ENCODE results near the gene PAX7.
"Not testable (repeated sequence)": the region's sequence is repeated elsewhere in the genome, so short reads cannot be mapped to it uniquely, and the experiment has no call there.

PAX7 gene

DNA sequence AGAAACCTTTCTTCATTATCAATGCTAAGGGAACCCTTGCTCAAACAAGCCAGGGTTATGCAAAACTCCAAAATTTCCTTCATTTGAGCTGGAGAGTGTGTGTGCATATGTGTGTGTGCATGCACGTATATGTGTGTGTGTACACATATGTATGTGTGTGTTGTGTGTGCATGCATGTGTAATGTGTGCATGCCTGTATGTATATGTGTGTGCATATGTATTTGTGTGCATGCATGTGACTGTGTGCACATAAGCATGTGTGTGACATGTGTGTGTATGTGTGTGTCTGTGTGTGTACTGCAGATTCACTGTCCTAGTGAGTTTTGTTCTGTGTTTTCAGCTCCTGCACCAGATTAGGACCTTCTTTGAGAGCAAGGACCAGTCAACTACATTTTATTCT is 28.2 kb downstream of the PAX7 start:
- no peak for DNase-seq (ENCODE audit: low read depth in 2 of 2, low spot score in 1 of 2)

DNA sequence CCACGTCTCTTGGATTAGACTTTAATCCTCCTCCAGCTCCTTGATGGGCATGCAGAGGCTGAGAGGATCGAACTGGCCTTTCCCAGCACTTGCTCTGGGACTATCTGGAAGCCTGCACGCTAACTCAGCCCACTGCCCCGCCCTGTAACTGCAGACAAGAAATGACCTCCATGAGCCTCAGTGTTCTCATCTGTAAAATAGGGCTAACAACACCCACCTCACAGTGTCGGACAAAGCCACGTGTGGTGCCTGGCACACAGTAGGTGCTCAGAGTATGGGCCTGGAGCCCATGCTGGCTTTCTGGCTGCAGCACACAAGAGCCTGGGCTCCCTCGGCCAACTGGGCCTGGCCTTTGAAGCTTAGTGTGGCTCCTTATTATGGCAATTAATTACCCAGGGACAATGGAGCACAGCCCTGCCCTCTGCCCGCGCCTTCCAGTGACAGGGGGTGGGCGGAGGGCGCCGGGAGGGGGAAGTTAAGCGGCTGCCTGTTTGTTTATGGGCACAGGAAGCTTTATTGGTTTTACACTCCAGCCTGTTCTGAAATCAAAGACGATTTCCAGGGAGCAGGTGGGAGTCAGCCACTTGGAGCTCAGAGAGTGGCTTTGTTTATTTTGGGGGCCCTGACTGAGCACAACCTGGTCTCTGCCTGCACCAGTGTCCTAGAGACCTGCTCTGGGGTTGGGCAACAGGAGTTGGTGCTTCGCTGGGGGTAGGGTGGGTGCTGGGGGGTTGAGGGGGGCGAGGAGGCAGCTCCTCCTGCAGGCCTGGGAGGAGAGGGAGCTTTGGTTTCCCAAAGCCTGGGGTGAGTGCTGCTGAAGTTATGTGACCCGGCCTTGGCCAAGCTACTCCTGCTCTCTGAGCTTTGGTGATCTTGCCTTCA is 31.0 kb downstream of the PAX7 start:
- no peak for DNase-seq (ENCODE audit: low read depth in 2 of 2, low spot score in 1 of 2)

DNA sequence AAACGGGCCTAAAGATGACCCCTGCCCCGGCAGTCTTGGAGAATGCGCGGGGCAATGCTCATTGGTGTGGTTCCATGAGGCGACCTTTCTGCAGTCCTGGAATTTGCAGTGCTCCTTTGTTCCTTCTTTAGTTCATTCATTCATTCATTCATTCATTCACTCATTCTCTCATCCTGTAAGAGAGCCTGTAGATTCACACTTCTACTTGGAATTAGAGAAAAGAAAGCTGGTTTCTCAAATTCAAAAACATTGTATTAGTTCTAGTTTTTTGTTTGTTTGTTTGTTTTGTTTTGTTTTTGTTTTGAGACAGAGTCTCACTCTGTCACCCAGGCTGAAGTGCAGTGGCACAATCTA is 31.6 kb downstream of the PAX7 start:
- no peak for DNase-seq (ENCODE audit: low read depth in 2 of 2, low spot score in 1 of 2)

DNA sequence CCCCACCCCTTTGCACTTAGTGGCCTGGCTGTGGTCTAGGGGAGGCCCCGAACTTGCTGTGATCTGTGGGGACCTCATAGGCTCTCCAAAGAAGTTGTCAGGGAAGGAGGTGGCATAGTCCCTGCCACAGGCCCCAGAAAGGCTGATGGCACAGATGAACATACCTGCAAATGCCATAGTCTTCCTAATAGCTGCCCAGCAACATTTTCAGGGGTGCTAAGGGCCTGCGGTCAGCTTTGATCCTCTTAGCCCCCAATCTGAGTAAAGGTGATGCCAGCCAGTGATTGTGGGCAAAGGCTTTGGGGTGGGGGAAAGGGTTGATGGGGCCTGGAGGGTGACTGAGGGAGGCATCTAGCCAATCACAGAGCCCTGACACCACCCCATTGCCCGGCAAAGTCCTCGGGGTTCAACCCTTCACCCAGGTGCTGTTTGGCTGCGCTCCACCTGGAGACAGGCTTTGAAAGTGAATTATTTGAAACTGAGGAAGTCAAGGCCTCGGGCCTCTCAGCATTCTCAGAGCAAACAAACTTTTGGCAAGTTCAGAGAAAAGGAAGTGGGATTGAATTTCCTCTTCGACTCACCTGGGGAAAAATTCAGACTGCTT is 35.8 kb downstream of the PAX7 start:
- no peak for DNase-seq (ENCODE audit: low read depth in 2 of 2, low spot score in 1 of 2)

DNA sequence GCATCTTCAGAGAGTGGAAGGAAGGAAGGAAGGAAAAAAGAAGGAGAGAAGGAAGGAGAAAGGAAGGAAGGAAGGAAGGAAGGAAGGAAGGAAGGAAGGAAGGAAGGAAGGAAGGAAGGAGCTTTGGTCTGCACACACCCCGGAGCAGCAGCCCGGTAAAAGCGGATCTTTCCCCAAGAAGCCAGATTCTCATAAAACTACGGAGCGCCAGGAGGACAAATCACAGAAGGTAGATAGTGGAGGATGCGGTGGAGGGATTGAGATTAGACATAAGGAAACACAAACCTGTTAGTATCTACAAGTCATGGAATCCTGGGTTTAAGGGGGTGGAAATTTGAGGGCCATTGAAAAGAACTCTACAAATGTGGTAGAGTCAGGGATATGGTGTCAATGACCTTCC is 36.7 kb downstream of the PAX7 start:
- no peak for DNase-seq (ENCODE audit: low read depth in 2 of 2, low spot score in 1 of 2)

DNA sequence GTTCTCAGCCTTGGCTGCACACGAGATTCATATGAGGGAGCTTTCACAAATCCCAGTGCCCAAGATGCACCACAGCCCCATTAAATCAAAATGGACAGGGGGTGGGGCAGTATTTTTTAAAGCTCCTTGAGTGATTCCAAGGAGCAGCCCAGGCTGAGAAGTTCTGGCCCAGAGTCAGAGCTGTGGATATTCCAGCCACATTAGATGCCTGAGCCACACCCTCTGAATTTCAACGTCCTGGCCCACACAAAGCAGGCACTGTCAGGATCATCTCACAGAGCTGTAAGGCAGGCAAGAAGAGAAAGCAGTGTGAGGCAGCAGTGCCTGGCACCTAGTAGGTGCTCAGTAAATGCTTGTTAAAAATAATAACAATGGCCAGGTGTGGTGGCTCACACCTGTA is 37.4 kb downstream of the PAX7 start:
- no peak for DNase-seq (ENCODE audit: low read depth in 2 of 2, low spot score in 1 of 2)

DNA sequence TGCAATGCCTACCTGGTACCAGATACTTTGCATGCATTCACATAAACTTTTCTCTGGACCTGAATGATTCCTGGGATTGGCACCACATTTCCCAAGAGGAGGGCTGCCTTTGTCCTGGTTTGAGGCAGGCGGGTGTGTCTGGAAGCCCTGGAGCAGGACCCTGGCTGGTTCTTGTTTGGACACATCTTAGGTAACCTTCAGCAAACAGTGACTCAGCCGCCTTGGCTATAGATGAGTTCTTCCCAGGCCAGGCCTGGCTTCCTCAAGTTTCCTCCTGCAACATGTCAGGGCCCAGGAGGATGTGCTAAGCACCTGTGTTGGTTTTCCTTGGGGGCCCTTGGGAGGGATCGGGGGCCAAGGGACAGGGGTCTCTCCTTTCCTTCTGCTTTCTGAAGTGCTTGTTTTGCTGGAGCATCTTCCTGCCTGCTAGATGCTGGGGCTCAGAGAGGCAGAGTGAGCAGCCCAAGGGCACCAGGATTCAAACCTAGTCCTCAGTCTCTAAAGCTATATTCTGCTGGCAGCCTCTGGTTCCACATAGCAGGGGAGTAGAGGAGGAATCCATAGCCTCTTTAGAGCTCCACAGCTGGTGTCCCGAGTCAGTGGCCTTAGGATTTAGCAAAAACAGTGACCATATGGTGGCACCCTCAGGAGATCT is 38.2 kb downstream of the PAX7 start:
- DNase-seq (ENCODE audit: low read depth in 2 of 2, low spot score in 1 of 2) = no peak

DNA sequence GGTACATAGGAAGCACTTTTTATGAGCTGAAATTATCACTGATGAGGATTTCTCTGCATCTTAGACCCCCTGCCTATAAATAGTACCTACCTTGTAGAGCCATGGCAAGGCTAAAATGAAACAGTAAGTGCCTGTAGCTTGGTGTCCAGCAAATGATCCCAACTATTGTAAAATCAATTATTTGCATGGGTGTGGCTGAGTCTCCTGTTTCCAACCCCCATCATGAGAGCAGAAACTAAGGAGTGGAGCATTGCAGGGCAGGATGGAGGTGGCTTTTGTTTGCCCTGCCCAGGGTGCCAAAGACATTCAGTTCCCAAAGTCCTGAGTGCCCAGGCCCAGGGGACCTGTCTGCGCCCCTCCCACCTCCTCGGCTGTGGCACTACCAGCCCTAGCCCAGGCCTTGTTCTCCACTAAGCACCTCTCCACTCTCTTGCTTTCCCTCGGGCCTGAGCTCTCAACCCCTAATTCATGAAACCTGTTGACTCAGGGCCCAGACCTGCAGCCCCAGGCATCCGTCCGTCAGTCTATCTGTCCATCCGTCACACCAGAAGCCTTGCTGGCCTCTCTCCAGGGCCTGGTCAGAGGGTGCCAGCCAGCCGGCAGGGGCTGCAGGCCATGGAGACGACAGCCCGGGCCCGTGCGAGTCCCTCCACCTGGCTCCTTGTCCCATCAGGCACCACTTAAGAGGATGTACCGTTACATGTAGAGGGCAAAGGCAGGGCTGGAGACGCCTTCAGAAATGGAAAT is 39.6 kb downstream of the PAX7 start:
- DNase-seq (ENCODE audit: low read depth in 2 of 2, low spot score in 1 of 2) = no peak

DNA sequence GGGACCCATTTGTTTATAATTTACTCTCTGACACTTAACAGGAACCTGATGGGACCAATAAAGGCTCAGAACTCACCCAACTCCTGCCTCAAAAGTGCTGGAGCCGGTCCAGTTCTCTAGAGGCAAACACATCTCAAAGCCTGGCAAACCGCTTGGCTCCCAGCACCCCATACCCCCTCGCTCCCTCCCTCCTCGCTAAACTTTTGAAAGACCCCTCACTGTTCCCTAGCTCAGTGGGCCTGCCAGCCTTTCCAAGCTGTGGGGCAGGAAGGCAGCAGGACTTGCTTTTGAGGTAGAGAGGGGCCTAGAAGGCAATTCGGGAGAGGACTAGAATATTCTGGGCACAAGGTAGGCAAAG is 40.2 kb downstream of the PAX7 start:
- DNase-seq (ENCODE audit: low read depth in 2 of 2, low spot score in 1 of 2) = no peak

DNA sequence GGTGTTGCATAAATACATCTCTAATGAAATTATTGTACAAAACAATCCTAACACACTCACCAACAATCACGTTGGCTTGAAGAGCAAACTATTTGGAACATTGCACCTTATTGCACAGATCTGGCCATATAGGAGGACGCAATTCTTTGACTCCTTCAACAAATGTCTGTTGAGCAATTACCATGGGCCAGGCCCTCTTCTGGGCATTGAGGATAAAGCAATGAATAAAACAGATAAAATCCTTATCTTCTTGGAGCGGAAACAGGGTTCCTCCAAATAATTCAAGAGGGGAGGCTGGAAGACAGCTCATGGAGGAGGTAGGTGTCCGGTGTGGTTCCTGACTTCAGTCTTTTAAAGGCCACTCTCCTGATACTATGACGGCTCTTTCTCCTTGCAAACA is 43.3 kb downstream of the PAX7 start:
- no peak for DNase-seq (ENCODE audit: low read depth in 2 of 2, low spot score in 1 of 2)

DNA sequence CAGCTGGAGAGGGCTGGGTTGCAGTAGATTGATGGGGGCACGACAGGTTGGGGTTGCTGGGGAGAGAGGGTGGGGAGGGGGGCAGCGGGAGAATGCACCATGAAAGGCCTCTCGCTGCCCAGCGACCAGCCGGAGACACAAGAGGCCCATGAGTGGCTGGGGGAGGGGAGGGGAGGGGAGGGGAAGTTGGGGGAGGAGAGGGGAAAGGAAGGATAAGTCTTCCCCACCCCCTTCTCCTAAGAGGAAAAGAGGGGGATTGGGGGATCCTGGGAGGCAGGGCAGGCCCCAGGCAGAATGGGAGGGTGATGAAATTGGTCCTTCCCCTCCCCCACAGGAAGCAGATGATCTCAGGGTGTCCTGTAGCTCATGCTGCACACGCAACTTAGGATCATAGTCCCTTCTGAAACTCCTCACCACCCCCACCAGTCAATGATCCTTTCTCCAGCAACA is 45.7 kb downstream of the PAX7 start:
- DNase-seq (ENCODE audit: low read depth in 2 of 2, low spot score in 1 of 2) = no peak

DNA sequence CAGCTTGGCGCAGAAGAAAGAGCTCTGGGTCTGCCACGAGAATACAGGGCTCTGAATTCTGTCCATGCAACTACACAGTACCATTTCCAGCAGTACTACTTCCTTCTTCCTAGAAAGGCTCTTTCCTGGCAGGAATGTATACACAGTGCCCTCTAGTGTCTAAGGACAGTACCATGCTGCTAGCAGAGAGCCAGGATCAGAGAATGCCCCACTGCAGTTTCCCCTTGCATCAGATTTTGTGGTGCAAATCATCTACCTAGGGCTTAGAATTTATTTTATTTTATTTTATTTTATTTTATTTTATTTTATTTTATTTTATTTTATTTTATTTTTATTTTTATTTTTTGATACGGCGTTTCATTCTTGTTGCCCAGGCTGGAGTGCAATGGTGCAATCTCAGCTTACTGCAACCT is 50.8 kb downstream of the PAX7 start:
- no peak for DNase-seq (ENCODE audit: low read depth in 2 of 2, low spot score in 1 of 2)

DNA sequence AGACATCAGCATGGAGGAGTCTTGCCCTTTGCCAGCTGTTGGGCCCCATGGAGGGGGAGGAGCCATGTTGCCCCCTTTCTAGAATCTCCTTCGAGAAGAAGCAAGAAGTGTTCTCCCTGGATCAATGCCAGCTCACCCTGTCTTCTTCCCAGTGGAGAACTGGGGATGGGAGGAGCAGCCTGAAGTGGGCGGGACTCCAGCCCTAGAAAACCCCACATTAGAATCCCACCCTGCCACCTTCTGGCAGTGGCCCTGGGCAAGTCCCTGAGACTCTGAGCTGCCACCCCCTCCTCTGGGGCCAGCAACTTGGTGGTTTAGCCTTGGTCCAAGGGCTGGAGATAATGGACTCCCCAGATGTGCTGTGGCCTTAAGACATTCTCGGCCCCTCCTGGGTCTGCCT is 51.7 kb downstream of the PAX7 start:
- DNase-seq (ENCODE audit: low read depth in 2 of 2, low spot score in 1 of 2) = no peak

DNA sequence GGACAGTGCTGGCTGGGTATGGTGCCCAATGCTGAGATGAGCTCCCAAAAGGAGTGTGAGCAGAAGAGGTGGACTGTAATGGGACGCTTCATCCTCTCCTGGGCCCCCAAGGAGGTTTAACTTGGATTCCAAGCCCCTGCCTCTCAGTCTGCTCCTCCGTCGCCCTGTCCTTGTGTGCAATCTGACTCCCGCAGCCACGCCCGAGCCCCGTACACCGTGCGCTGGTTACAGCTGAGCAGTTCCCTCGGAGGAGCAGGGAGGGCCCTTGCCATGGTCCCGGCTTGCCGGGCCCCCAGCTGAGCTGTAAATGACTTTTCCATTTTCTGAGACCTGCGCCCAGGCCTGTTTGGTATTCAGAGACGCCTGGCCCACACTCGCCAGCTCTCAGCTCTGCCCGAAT is 53.7 kb downstream of the PAX7 start:
- no peak for DNase-seq (ENCODE audit: low read depth in 2 of 2, low spot score in 1 of 2)

DNA sequence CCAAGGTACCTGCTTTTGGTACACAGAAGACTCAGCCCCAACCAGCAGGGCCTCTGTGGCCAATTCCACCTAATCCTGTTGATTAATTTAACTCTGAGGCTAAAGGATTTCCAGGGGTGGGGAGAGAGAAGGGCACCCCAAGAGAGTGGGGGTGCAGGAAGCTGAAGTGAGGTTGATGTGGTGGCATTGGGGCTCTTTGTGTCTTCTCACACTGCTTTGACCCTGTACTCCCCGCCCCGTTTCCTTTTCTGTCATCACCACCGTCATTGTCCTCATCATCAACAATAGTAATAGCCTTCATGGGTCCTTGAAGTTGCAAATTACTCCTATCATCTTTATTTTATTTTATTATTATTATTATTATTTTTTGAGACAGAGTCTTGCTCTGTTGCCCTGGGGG is 55.9 kb downstream of the PAX7 start:
- DNase-seq (ENCODE audit: low read depth in 2 of 2, low spot score in 1 of 2) = no peak

DNA sequence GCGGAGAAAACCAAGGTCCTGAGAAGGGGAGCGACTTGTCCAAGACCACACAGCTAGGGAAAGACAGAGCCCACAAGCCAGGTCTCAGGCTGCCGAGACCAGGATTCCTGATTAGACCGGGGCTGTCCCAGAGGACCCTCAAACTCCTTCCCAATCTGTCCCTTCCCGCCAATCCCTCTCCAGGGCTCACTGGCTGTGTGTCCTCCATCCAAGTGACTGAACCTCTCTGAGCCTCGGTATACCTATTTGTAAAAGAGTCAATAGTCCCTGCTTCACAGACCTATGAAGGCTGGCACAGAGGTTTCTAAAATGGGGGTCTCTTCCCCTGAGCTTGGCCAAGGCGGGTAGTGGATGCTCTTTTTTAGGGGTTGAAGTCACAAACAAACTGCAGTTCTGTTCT is 56.6 kb downstream of the PAX7 start:
- DNase-seq (ENCODE audit: low read depth in 2 of 2, low spot score in 1 of 2) = no peak

DNA sequence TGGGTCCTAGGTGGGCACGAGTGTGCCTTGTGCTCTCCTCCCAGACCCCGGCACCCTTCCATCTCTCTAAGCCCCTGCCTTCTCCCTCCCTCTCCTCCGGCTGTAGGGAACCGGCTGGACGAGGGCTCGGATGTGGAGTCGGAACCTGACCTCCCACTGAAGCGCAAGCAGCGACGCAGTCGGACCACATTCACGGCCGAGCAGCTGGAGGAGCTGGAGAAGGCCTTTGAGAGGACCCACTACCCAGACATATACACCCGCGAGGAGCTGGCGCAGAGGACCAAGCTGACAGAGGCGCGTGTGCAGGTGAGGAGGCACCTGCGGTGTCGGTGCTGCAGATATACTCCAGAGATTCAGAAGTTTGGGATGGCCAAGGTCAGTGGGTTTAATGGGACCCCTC is 61.0 kb downstream of the PAX7 start:
- no peak for DNase-seq (ENCODE audit: low read depth in 2 of 2, low spot score in 1 of 2)

DNA sequence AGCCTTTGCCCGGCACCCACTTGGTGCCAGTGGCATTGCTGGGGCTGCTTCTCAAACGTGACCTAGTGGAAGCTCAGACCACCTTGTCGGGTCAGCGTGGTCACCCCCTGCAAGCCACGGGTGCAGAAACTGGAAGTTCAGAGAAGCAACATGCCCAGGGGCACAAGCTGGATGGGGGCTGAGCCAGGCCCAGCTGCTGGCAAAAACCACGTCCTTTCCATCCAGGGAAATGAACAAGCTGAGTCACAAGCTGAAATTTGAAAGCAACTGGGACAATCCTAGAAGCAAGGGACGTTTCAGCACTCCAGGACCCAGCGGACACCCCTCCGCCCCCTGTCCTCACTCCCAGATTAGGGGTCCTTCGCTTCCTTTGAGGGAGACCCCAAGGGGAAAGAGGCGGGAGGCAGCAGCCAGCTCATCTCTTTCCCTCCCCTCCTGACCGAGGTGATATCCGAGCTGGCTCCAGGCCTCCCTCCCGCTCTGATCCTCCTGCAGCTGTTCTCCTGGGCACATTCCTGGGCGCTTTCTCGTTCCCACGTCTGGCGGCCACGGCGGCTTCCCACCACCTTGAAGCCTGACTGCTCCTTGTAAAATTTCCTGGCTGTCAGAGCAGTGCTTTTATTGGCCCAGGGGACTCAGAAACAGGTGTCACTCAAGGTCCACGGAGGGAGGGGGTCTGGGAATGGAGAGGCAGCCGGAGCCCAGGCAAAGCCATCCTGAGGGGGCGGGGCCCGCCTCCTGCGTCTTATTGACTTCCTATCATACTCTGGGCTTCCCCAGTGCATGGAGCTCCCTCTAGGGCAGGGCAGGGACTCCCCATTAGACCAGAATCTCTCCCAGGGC is 62.8 kb downstream of the PAX7 start:
- no peak for DNase-seq (ENCODE audit: low read depth in 2 of 2, low spot score in 1 of 2)

DNA sequence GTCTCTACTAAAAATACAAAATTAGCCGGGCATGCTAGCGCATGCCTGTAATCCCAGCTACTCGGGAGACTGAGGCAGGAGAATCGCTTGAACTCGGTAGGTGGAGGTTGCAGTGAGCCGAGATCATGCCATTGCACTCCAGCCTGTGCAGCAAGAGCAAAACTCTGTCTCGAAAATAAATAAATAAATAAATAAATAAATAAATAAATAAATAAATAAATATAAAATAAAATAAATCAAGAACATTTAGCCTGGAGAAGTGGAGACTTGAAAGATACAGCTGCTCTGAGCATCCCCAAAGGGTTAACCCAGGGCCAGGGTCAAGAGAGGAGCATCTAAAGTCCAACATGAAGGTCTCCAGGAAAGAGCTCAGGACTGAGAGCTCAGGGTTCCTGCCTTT is 63.6 kb downstream of the PAX7 start:
- not testable (repeated sequence) for DNase-seq (ENCODE audit: low read depth in 2 of 2, low spot score in 1 of 2)

DNA sequence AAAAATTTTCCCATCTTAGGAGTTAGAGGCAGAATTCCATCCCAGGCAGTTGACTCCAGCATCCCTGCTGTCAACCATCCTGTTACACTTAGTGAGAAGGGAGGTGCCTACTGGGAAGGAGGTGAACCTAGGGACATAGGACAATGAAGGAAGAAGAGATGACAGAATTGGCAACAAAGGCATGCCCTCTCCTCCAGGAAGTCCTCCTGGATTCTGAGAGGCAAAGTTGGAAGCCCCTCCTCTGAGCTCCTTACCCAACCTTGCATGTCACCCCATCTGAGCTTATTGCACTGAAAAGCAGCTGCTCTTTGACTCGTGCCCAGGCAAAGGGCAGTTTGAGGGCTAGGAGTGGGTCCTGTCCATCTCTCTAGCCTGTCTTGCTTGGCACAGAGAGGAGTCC is 66.9 kb downstream of the PAX7 start:
- DNase-seq (ENCODE audit: low read depth in 2 of 2, low spot score in 1 of 2) = no peak

DNA sequence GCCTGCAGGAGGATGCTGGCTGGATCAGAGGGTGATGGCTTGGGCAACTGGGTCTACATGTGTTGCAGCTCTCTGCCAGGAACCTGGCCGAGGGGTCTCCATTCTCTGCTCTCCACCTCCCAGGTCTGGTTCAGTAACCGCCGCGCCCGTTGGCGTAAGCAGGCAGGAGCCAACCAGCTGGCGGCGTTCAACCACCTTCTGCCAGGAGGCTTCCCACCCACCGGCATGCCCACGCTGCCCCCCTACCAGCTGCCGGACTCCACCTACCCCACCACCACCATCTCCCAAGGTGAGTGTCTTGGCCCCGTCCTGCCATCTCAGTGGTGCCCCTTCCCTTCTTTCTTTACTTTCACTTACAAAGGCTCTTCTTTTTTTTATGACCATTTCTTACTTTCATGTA is 69.9 kb downstream of the PAX7 start:
- DNase-seq (ENCODE audit: low read depth in 2 of 2, low spot score in 1 of 2) = no peak

Measured in stimulated activated CD8-positive, alpha-beta memory T cell treated with anti-CD3 and anti-CD28 coated beads, Interleukin-4, amount 100 ng/mL, for 4 hours (primary cell).